ENCODE results near the gene CNOT4. TPM values are rescaled to one million over a fixed set of nuclear protein-coding genes. Genes with fewer than 3 reads are reported as not detected.

CNOT4 gene
- total and polyA plus RNA-seq, 2 of the 13 experiments (the other 11 are each of a cell fraction or from before 2014, with no cell fraction given), result 7.4 to 8.4 TPM

DNA sequence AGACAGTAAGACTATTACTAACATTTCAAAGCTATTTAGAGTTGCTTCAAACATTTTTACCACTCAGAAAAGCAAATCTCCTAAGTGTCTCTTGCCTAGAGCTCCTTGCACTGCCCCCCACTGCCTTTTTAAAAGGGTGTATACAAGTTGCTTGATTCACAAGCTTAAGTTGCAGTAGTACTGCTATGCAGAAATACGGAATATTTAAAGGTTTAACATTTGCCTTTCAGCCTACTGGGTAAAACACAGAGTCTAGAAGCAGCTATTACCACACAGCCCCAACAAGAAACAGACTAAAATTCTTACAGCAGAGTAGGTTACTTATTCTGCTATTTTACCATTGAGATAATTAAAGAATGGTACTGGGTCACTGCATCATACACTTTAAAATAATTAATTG is 128.5 kb downstream of the CNOT4 start (continued):
- TF ChIP-seq POLR2G (IDR thresholded peaks at IDR 0.05; ENCODE audit: low read depth, low read length), result no peak
- no peak for TF ChIP-seq MAFG (CRISPR knock-in tag; IDR thresholded peaks at IDR 0.05)

DNA sequence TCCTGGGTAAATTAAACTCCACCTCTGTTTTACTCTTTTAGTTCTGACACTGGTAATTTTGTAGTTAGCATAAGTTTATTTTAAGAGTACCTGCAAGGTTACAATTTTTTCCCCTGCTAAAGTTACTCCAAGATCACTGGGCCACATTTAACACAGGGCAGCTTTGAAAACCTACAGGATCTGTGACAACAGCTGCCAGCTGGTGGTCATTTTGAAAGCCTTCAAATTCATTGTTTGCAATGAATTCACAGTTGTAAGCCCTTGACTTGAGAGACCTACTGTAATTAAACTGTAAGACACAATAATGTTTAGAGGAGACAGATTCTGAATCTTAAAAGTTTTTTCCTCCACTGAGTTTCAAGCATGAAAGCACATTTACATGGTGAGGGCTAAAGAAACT is 129.6 kb downstream of the CNOT4 start:
- BruUV-seq (replicated peaks), result no TSS peak
- ATAC-seq, result no peak
- no peak overlapping the region for H3K9ac ChIP-seq (ENCODE audit: insufficient read depth, low read depth, low read length)
- no peaks in the 10 kb centered on the region; a peak in 2 of 5 replicates for H3K36me3 ChIP-seq (replicated peaks in 1 of 2; ENCODE audit: control insufficient read depth in 1 of 2, insufficient read depth in 2 of 2, low read length in 2 of 2)
- H3K27ac ChIP-seq (ENCODE audit: extremely low read length, insufficient read depth, low read length), result no peak overlapping the region
- no peak overlapping the region for H2AFZ ChIP-seq (ENCODE audit: low read length)
- H3K4me3 ChIP-seq (replicated peaks in 1 of 3; ENCODE audit: insufficient read depth in 1 of 3, low read depth in 2 of 3, low read length in 3 of 3), result no peak overlapping the region
- in situ Hi-C loops (cut with HindIII; ENCODE audit: extremely low pct_ligation_motif_present, low pct_unique_long_range_greater_than_20kb), result no loop called here
- TF ChIP-seq, protein P1, sequence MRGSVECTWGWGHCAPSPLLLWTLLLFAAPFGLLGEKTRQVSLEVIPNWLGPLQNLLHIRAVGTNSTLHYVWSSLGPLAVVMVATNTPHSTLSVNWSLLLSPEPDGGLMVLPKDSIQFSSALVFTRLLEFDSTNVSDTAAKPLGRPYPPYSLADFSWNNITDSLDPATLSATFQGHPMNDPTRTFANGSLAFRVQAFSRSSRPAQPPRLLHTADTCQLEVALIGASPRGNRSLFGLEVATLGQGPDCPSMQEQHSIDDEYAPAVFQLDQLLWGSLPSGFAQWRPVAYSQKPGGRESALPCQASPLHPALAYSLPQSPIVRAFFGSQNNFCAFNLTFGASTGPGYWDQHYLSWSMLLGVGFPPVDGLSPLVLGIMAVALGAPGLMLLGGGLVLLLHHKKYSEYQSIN (CRISPR knock-in tag; IDR thresholded peaks at IDR 0.05; ENCODE audit: borderline replicate concordance), result no peak
- TF ChIP-seq CCDC6 (CRISPR knock-in tag; IDR thresholded peaks at IDR 0.05) (no peak), POLR2G (IDR thresholded peaks at IDR 0.05; ENCODE audit: low read depth, low read length) (no peak), GATA4 (IDR thresholded peaks at IDR 0.05; ENCODE audit: borderline replicate concordance, low read depth) (no peak), ONECUT2 (CRISPR knock-in tag; IDR thresholded peaks at IDR 0.05) (no peak), ZNF44 (CRISPR knock-in tag; IDR thresholded peaks at IDR 0.05) (no peak), ZNF550 (CRISPR knock-in tag; IDR thresholded peaks at IDR 0.05; ENCODE audit: borderline replicate concordance) (no peak), SAP130 (CRISPR knock-in tag; IDR thresholded peaks at IDR 0.05; ENCODE audit: low read depth) (no peak), BRCA1 (CRISPR knock-in tag; IDR thresholded peaks at IDR 0.05) (no peak), HNRNPK (IDR thresholded peaks at IDR 0.05; ENCODE audit: low read depth, low read length, poor library complexity, severe bottlenecking) (no peak), TARDBP (CRISPR knock-in tag; IDR thresholded peaks at IDR 0.05) (no peak), ATF7-NPFF (CRISPR knock-in tag; IDR thresholded peaks at IDR 0.05; ENCODE audit: low read depth) (no peak), ZNF143 (CRISPR knock-in tag; IDR thresholded peaks at IDR 0.05) (no peak), MAFF (IDR thresholded peaks at IDR 0.05; ENCODE audit: low read depth, low read length) (no peak), ZNF775 (CRISPR knock-in tag; IDR thresholded peaks at IDR 0.05; ENCODE audit: borderline replicate concordance) (no peak), HIVEP1 (CRISPR knock-in tag; IDR thresholded peaks at IDR 0.05) (no peak)
- no peaks in the 10 kb centered on the region for H3K4me1 ChIP-seq (ENCODE audit: insufficient read depth, low read length)
- no peaks in the 10 kb centered on the region for H3K9me3 ChIP-seq (ENCODE audit: low read length)
- H3K79me2 ChIP-seq (ENCODE audit: insufficient read depth, low read length), result no peaks in the 10 kb centered on the region
- ChIA-PET POLR2A (no interaction called here), CTCF (ENCODE audit: low intra/inter-chr PET ratio, low total read pairs) (no interaction called here)
- no peak for DNase-seq (ENCODE audit: low spot score)
- intact Hi-C loops (cut with micrococcal nuclease; ENCODE audit: unreplicated experiment), result no loop called here
- no peaks in the 10 kb centered on the region for H3K27me3 ChIP-seq (ENCODE audit: control insufficient read depth in 1 of 2, insufficient read depth in 2 of 2, low read length in 2 of 2)
- no peak overlapping the region for H3K4me2 ChIP-seq (ENCODE audit: low read depth, low read length)
- H4K20me1 ChIP-seq (ENCODE audit: insufficient read depth, low read length), result no peaks in the 10 kb centered on the region
- FAIRE-seq, result no peak

All from HepG2 (cell line).